Large intestine (tissue), 12 donors: Measurements from ENCODE around the gene STX5. TPM values are rescaled to one million over a fixed set of nuclear protein-coding genes. Genes with fewer than 3 reads are reported as not detected.

Experiments
- DNase-seq, 2 donors: peaks; one replicate each; pipeline versions ENCODE4 v3.0.0 to v3.0.0-alpha.2; 2013
- H3K27ac ChIP-seq: one replicate; pipeline ENCODE4 v1.5.1; 2013; ENCODE audit warnings: low read length
- H3K27me3 ChIP-seq: 2 replicates; pipeline ENCODE4 v1.6.1; 2013; ENCODE audit warnings: low read length; ENCODE audit not compliant: control insufficient read depth, insufficient read depth
- H3K36me3 ChIP-seq: 2 replicates; pipeline ENCODE4 v1.6.1; 2013; ENCODE audit warnings: low read length; ENCODE audit not compliant: control insufficient read depth, insufficient read depth
- H3K4me1 ChIP-seq: one replicate; pipeline ENCODE4 v1.6.1; 2013; ENCODE audit warnings: low read length; ENCODE audit not compliant: control insufficient read depth, insufficient read depth
- H3K4me3 ChIP-seq: one replicate; pipeline ENCODE4 v1.5.1; 2013; ENCODE audit warnings: low read length
- H3K9me3 ChIP-seq: one replicate; pipeline ENCODE4 v1.6.1; 2013; ENCODE audit warnings: mild to moderate bottlenecking, low read depth, low read length, moderate library complexity; ENCODE audit not compliant: control insufficient read depth
- WGBS: methylation state at CpG from one replicate; pipeline ENCODE4 v1.1.5; 2013; ENCODE audit warnings: low lambda C conversion rate; ENCODE audit not compliant: insufficient coverage; 5-methylcytosine and 5-hydroxymethylcytosine counted together
- long read RNA-seq, 11 donors: transcript quantifications; one replicate each; lab custom pipeline, GENCODE V29; 2026
- polyA plus RNA-seq: library from polyadenylated mRNA; unstranded; fragments of 120-200 nt; gene quantifications from one replicate; pipeline ENCODE4 v1.2.1, GENCODE V29; 2013

The STX5 gene, protein sequence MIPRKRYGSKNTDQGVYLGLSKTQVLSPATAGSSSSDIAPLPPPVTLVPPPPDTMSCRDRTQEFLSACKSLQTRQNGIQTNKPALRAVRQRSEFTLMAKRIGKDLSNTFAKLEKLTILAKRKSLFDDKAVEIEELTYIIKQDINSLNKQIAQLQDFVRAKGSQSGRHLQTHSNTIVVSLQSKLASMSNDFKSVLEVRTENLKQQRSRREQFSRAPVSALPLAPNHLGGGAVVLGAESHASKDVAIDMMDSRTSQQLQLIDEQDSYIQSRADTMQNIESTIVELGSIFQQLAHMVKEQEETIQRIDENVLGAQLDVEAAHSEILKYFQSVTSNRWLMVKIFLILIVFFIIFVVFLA
- polyA plus RNA-seq, result 42.4 TPM
- long read RNA-seq, donor 1, transcript STX5-201 (11 exons, 1,794 nt), result major isoform, 15 of 15 reads
- long read RNA-seq, donor 1, partial matches to known transcripts, result 0 of 15 reads
- long read RNA-seq, donor 1, other reads (novel, unspliced or antisense), result 0 of 15 reads
- long read RNA-seq, donor 2, transcript STX5-201 (11 exons, 1,794 nt), result major isoform, 26 of 35 reads
- long read RNA-seq, donor 2, partial matches to known transcripts, result 6 of 35 reads
- long read RNA-seq, donor 2, other reads (novel, unspliced or antisense), result 0 of 35 reads
- long read RNA-seq, donor 3, result 0 reads
- long read RNA-seq, donor 4, partial matches to known transcripts, result 0 of 3 reads
- long read RNA-seq, donor 4, other reads (novel, unspliced or antisense), result 0 of 3 reads
- long read RNA-seq, donor 5, transcript STX5-201 (11 exons, 1,794 nt), result major isoform, 10 of 10 reads
- long read RNA-seq, donor 5, partial matches to known transcripts, result 0 of 10 reads
- long read RNA-seq, donor 5, other reads (novel, unspliced or antisense), result 0 of 10 reads
- long read RNA-seq, donor 6, transcript STX5-201 (11 exons, 1,794 nt), result major isoform, 15 of 16 reads
- long read RNA-seq, donor 6, partial matches to known transcripts, result 0 of 16 reads
- long read RNA-seq, donor 6, other reads (novel, unspliced or antisense), result 0 of 16 reads
- long read RNA-seq, donor 7, transcript STX5-201 (11 exons, 1,794 nt), result major isoform, 8 of 9 reads
- long read RNA-seq, donor 7, partial matches to known transcripts, result 0 of 9 reads
- long read RNA-seq, donor 7, other reads (novel, unspliced or antisense), result 0 of 9 reads
- long read RNA-seq, donor 8, transcript STX5-201 (11 exons, 1,794 nt), result major isoform, 18 of 20 reads
- long read RNA-seq, donor 8, partial matches to known transcripts, result 0 of 20 reads
- long read RNA-seq, donor 8, other reads (novel, unspliced or antisense), result 0 of 20 reads
- long read RNA-seq, donor 9, transcript STX5-201 (11 exons, 1,794 nt), result major isoform, 21 of 21 reads
- long read RNA-seq, donor 9, partial matches to known transcripts, result 0 of 21 reads
- long read RNA-seq, donor 9, other reads (novel, unspliced or antisense), result 0 of 21 reads
- long read RNA-seq, donor 10, transcript STX5-201 (11 exons, 1,794 nt), result major isoform, 26 of 28 reads
- long read RNA-seq, donor 10, partial matches to known transcripts, result 0 of 28 reads
- long read RNA-seq, donor 10, other reads (novel, unspliced or antisense), result 0 of 28 reads
- long read RNA-seq, donor 11, transcript STX5-201 (11 exons, 1,794 nt), result major isoform, 13 of 14 reads
- long read RNA-seq, donor 11, partial matches to known transcripts, result 0 of 14 reads
- long read RNA-seq, donor 11, other reads (novel, unspliced or antisense), result 0 of 14 reads

GRCh38 chr11:62831520-62832335, at the start of gene STX5:
TSS of gene STX5 (minus strand) at chr11:62832051. CDS start at chr11:62831243, 808 bp downstream.
- Histone ChIP-seq H3K4me3 (peak within 1 kb of the TSS; percentile 87), H3K27ac (peak within 1 kb of the TSS; percentile 98), H3K4me1 (peaks cover 10% of the 10 kb centered on the region), H3K36me3 (peaks cover 46% of the 10 kb centered on the region), H3K27me3 (no peaks in the 10 kb centered on the region), H3K9me3 (no peaks in the 10 kb centered on the region)
- DNase-seq, result peak; percentile 99
- no CpG with 5 or more reads among the region's 65 CpGs for WGBS

DNA sequence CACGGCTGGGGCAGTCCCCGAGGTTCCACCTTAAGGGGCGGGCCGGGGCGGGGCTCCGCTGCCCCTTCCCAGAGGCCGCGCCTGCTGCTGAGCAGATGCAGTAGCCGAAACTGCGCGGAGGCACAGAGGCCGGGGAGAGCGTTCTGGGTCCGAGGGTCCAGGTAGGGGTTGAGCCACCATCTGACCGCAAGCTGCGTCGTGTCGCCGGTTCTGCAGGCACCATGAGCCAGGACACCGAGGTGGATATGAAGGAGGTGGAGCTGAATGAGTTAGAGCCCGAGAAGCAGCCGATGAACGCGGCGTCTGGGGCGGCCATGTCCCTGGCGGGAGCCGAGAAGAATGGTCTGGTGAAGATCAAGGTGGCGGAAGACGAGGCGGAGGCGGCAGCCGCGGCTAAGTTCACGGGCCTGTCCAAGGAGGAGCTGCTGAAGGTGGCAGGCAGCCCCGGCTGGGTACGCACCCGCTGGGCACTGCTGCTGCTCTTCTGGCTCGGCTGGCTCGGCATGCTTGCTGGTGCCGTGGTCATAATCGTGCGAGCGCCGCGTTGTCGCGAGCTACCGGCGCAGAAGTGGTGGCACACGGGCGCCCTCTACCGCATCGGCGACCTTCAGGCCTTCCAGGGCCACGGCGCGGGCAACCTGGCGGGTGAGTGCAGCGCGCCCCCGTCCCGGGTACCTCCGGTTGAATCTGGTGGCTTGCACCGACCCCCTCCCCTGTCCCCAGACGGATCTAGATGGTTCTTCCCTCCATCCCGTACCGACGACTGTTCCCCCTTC, 49.1 kb upstream of the STX5 start, which contains the start of gene SLC3A2:
Gene SLC3A2 (plus strand): TSS at position 94 of the 776 bp plus-strand sequence. CDS start 128 bp downstream, at position 222.
- peak within 1 kb of the TSS; percentile 98 for H3K4me3 ChIP-seq
- WGBS, result no CpG with 5 or more reads among the region's 69 CpGs
- H3K9me3 ChIP-seq, result no peaks in the 10 kb centered on the region
- DNase-seq, result peak; percentile 88 to 95
- peak within 1 kb of the TSS; percentile 100 for H3K27ac ChIP-seq
- H3K4me1 ChIP-seq, result peaks cover 40% of the 10 kb centered on the region
- no peaks in the 10 kb centered on the region for H3K27me3 ChIP-seq
- H3K36me3 ChIP-seq, result peaks cover 37% of the 10 kb centered on the region

GRCh38 chr11:62880231-62880802, 48.5 kb upstream of the STX5 start:
- Histone ChIP-seq H3K4me3 (peak overlapping the region; percentile 98), H3K9me3 (no peaks in the 10 kb centered on the region), H3K27ac (peak overlapping the region; percentile 100), H3K36me3 (peaks cover 30% of the 10 kb centered on the region), H3K27me3 (no peaks in the 10 kb centered on the region), H3K4me1 (peaks cover 36% of the 10 kb centered on the region)
- no CpG with 5 or more reads among the region's 16 CpGs for WGBS
- no peak for DNase-seq

DNA sequence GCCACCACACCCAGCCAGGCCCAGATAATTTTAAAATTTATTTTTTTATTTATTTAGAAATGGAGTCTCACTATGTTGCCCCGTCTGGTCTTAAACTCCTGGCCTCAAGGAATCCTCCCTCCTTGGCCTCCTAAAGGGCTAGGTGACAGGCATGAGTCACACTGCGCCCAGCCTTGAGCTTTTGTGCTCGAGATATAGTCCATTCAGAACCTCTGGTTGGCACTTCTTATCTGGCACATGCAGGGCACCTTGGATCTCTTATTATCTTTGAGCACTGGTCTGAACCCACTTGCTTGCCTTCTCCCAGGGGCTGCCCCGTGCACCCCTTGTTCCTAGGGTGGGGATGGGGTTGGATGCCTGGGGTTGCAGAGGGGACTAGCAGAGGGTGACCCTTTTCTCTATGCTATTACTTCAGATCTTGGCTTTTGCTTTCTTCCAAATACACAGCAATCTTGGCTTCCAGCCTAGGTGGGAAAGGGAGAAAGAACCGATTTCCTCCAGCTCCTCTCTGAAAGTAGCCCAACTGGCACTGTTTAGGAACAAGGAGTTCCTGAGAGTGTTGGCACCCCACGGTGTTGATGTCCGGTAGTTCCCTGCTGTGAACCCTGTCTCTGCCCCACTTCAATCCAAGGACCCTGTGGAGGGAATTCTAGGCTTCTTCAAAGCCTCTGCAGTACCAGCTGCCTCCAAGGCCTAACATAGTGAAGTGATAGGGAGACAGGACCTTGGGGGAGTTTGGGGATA, 47.6 kb upstream of the STX5 start:
- no peaks in the 10 kb centered on the region for H3K9me3 ChIP-seq
- no peak for DNase-seq
- peaks cover 21% of the 10 kb centered on the region for H3K36me3 ChIP-seq
- no CpG with 5 or more reads among the region's 7 CpGs for WGBS
- peak overlapping the region; percentile 98 for H3K4me3 ChIP-seq
- H3K27ac ChIP-seq, result peak overlapping the region; percentile 100
- H3K27me3 ChIP-seq, result no peaks in the 10 kb centered on the region
- H3K4me1 ChIP-seq, result peaks cover 28% of the 10 kb centered on the region

- Histone ChIP-seq H3K9me3 (no peaks in the 10 kb centered on the region), H3K27ac (no peak overlapping the region), H3K4me3 (no peak overlapping the region), H3K27me3 (no peaks in the 10 kb centered on the region), H3K36me3 (no peaks in the 10 kb centered on the region), H3K4me1 (peaks cover 13% of the 10 kb centered on the region)
- no peak for DNase-seq
- 33% methylated on average over 1 of the region's 6 CpGs for whole genome bisulfite sequencing
Measured at GRCh38 chr11:62876712-62877111, 44.9 kb upstream of the STX5 start.

DNA sequence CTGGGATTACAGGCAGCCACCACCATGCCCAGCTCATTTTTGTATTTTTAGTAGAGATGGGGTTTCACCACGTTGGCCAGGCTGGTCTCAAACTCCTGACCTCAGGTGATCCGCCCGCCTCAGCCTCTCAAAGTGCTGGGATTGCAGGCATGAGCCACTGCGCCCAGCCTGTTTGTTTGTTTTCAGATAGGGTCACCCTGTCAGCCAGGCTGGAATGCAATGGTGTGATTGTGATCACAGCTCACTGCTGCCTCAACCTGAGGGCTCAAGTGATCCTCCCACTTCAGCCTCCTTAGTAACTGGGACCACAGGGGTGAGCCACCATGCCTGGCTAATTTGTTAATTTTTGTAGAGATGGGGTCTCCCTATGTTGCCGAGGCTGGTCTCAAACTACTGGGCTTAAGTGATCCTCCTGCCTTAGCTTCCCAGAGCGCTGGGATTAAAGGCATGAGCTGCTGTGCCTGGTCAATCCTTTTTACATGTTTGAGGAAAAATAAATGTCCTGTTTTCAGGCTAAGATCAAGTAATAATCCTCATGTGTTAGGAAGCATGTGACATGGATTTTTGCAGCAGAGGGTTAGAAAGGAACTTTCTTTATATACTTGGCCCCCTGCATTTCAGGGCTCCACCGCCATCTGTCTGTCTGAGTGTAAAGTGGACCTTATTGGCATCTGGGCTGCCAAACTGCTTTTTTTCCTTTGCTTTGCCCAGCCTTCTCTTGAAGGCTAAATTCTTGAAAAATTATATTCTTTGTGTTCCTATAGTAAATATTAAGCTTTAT, 44.0 kb upstream of the STX5 start:
- WGBS, result no CpG with 5 or more reads among the region's 7 CpGs
- no peak for DNase-seq

GRCh38 chr11:62874851-62875250, 43.0 kb upstream of the STX5 start:
- Histone ChIP-seq H3K4me1 (peaks cover 7% of the 10 kb centered on the region), H3K36me3 (no peaks in the 10 kb centered on the region), H3K27me3 (no peaks in the 10 kb centered on the region), H3K4me3 (no peak overlapping the region), H3K9me3 (no peaks in the 10 kb centered on the region), H3K27ac (no peak overlapping the region)
- WGBS, result no CpG with 5 or more reads among the region's 7 CpGs
- no peak for DNase-seq

More for the DNA sequence above, 44.0 kb upstream of the STX5 start:
- Histone ChIP-seq H3K27me3 (no peaks in the 10 kb centered on the region), H3K36me3 (no peaks in the 10 kb centered on the region), H3K4me3 (no peak overlapping the region), H3K9me3 (no peaks in the 10 kb centered on the region), H3K27ac (no peak overlapping the region), H3K4me1 (peaks cover 13% of the 10 kb centered on the region)
